KOPT-K1 (cell line): ENCODE results near the gene PEX26.
"Not testable (repeated sequence)": the region's sequence is repeated elsewhere in the genome, so short reads cannot be mapped to it uniquely, and the experiment has no call there.

Experiments
- H3K27ac ChIP-seq: fragments of 200-600 bp; sonication (generic); 2 replicates; pipeline ENCODE4 v1.5.1; 2016; ENCODE audit warnings: antibody characterized with exemption, mild to moderate bottlenecking, low read depth, low read length; ENCODE audit not compliant: poor library complexity, severe bottlenecking
- H3K36me3 ChIP-seq: fragments of 200-600 bp; sonication (generic); 2 replicates; pipeline ENCODE4 v1.5.1; 2017; ENCODE audit warnings: antibody characterized with exemption, mild to moderate bottlenecking, low read length, moderate library complexity; ENCODE audit not compliant: insufficient read depth
- H3K9me3 ChIP-seq: fragments of 200-600 bp; sonication (generic); 2 replicates; pipeline ENCODE4 v1.5.1; 2017; ENCODE audit warnings: antibody characterized with exemption, low read length, mild to moderate bottlenecking; ENCODE audit not compliant: insufficient read depth, poor library complexity, severe bottlenecking

Gene PEX26

DNA sequence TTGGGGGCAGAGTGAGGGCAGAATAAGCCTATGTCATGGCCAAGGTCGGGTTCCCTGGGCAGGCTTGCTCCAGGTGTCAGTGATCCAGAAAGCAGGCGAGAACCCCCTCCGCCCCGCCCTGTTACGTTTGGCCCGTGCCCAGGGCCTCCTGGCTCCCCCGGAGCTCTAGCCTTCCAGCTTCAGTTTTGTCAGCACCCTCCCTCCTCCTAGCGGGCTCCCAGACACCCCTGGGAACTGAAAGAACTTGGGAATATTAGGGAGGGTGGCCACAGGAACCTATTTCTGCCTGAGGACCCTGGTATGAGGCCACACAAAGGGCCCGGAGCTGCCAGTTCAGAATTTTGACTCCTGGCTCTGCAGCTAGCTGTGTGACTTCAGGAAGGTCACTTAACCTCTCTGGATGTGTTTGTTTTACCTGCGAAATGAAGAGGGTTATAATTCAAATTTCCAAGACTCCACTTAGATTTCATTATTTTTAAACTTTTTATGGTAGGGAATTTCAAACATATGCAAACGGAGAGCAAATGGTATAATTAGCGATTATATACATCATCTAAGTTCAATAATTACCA lies 34.1 kb downstream of the PEX26 start:
- Histone ChIP-seq H3K27ac (no peak overlapping the region), H3K9me3 (no peaks in the 10 kb centered on the region), H3K36me3 (no peaks in the 10 kb centered on the region)

- no peaks in the 10 kb centered on the region for H3K9me3 ChIP-seq
- no peak overlapping the region for H3K27ac ChIP-seq
- H3K36me3 ChIP-seq, result no peaks in the 10 kb centered on the region
Measured at GRCh38 chr22:18112440-18112839, 34.6 kb downstream of the PEX26 start.

DNA sequence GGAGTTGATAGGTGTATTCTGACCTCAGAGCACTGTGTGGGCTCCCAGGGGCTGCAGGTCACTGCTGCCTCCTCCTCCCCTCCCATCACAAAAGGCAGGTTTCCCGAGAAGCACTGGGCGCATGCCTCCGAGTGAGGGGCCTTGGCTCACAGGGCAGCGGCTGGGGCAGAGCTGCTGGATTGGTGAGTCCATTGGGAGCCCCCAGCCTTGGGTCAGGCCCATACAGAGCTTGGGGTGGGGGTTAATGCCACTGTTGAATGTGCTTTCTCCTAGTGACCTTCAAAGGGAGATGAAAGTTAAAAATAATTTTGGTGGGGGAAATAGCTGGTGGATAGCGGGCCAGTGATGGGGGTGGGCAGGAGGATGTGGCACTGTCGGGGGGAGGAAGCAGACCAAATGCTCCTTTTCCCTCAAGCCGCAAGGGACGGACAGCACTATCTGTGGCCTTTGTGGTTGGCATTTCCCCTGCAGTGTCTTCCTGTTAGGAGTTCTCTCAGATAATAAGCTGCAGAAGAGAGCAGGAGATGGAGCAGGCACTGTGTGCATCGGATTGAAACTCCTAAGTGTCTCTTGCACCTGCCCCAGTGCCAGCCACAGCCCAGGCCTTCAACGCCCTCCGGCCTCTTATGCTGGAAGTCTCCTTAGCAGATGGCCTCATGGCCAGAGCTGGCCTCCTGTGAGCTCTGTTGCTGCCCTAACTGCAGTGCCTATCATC lies 36.0 kb downstream of the PEX26 start:
- no peak overlapping the region for H3K27ac ChIP-seq
- no peaks in the 10 kb centered on the region for H3K9me3 ChIP-seq
- H3K36me3 ChIP-seq, result no peaks in the 10 kb centered on the region

DNA sequence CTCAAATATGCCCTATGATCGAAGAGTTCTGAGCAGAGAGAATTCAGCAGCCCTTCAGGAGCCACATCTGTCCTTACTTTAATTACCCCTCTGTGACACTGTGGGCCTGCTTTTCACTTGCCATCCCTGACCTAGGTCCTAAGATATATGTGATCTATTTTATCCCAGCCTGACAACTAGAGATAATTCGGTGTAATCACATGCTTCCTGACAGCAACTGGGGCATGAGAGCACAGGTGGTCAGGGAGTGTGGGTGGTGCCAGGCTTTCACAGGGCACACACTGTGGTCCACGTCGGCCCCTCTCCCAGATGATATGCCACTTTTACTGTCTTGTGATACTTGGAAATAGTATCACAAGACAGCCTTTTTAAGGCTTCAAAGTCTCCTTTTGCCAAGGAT lies 36.7 kb downstream of the PEX26 start:
- no peaks in the 10 kb centered on the region for H3K36me3 ChIP-seq
- H3K27ac ChIP-seq, result no peak overlapping the region
- H3K9me3 ChIP-seq, result no peaks in the 10 kb centered on the region

DNA sequence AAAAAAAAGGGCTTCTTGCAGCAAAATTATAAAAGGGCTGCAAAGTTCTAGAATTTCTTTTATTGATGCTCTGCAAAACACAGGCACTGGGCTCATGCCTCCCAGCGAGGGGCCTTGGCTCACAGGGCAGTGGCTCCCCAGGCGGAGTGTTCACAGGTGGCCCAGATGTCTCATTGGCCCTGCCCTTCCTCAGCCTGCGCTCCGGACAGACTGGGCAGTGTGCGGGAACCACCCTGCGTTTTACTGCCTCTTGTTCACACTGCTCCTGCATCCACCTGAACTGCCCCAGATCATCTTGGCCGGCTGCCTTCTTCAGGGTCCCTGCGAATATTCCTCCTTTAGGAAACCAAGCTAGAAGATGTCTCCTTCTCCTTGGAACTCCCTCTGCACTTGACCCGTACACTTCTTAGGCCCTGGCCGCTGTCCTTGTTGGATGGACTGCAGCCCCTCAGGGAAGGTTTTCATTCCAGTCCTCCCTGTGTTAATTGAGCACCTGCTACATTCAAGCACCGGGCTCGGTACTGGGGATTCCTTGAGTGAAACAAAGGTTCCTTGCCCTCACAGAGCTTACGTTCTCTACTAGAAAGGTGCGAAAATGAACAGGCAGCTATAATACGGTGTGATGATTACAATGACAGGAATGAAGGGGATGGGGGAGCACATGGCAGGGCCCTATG lies 37.3 kb downstream of the PEX26 start:
- no peaks in the 10 kb centered on the region for H3K36me3 ChIP-seq
- H3K9me3 ChIP-seq, result no peaks in the 10 kb centered on the region
- H3K27ac ChIP-seq, result no peak overlapping the region

DNA sequence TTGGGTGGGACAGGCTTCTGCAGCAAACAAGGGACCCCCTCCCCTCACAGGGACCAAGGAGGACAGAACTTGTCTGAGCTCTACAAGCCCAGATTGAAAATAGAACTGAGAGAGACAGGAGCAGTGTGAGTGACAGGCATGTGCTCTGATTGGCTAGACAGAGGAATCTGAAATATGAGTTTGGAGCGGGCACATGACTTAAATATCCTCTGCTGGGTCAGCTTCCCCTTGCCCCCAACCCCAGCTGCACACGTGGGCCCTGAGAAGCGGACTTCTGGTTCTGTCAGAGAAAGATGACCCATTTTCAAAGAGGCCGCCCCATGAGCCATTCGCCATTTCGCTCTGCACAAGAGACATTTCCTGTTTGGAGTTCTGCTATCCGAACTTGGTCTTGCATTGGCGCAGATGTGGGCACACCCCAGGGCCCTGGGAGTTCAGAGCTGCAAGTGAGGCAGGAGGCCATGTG lies 38.1 kb downstream of the PEX26 start:
- Histone ChIP-seq H3K27ac (no peak overlapping the region), H3K9me3 (no peaks in the 10 kb centered on the region), H3K36me3 (no peaks in the 10 kb centered on the region)

- Histone ChIP-seq H3K36me3 (no peaks in the 10 kb centered on the region), H3K27ac (no peak overlapping the region), H3K9me3 (no peaks in the 10 kb centered on the region)
Measured at GRCh38 chr22:18116634-18117033, 38.8 kb downstream of the PEX26 start.

- H3K27ac ChIP-seq, result no peak overlapping the region
- H3K9me3 ChIP-seq, result no peaks in the 10 kb centered on the region
- H3K36me3 ChIP-seq, result no peaks in the 10 kb centered on the region
Measured at GRCh38 chr22:18118345-18118915, 40.6 kb downstream of the PEX26 start.

GRCh38 chr22:18119409-18120110 lies 41.8 kb downstream of the PEX26 start:
- H3K27ac ChIP-seq, result peak overlapping the region; percentile 35
- no peaks in the 10 kb centered on the region for H3K36me3 ChIP-seq
- H3K9me3 ChIP-seq, result no peaks in the 10 kb centered on the region

DNA sequence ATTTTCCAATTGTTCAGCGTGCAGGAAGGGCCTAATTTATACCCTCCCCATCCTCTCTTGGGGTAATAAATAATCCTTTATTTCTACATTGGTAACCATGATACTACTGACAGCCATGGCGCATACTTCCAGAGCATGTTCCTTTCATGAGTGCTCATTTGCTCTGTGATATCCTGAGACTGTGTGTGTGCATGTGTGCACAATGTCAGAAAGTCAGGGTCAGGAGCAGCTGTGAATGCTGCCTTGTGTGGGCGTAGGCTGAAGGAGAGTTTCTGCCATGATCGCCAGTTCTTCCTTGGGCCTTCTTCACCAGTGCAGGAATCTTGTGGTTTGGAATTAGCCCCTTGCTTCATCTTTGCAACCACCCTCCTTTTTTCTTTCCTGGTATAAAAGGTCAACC lies 43.1 kb downstream of the PEX26 start:
- no peak overlapping the region for H3K27ac ChIP-seq
- H3K9me3 ChIP-seq, result no peaks in the 10 kb centered on the region
- H3K36me3 ChIP-seq, result no peaks in the 10 kb centered on the region

DNA sequence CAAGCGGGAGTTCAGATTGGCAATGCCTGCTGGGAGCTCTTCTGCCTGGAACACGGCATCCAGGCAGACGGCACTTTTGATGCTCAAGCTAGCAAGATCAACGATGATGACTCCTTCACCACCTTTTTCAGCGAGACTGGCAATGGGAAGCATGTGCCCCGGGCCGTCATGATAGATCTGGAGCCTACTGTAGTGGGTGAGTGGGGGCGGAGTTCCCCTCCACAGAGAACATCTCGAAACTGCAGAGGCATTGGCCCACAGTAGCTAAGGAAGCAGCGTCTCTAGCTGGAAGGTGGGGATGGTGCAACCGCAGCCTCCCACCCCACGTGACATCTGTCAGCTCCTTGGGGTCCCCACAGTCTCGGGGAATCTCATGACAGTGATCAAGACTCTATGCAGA lies 43.7 kb downstream of the PEX26 start:
- Histone ChIP-seq H3K36me3 (no peaks in the 10 kb centered on the region), H3K9me3 (no peaks in the 10 kb centered on the region), H3K27ac (no peak overlapping the region)

- no peak overlapping the region for H3K27ac ChIP-seq
- no peaks in the 10 kb centered on the region for H3K9me3 ChIP-seq
- H3K36me3 ChIP-seq, result no peaks in the 10 kb centered on the region
Measured at GRCh38 chr22:18121954-18122554, 44.3 kb downstream of the PEX26 start.

GRCh38 chr22:18123476-18124025 lies 45.8 kb downstream of the PEX26 start:
- H3K27ac ChIP-seq, H3K9me3 ChIP-seq, H3K36me3 ChIP-seq: not testable (repeated sequence)

GRCh38 chr22:18126606-18127005 lies 48.8 kb downstream of the PEX26 start:
- Histone ChIP-seq H3K36me3 (no peaks in the 10 kb centered on the region), H3K9me3 (no peaks in the 10 kb centered on the region), H3K27ac (no peak overlapping the region)
